ENCODE results near the gene EPS8L3.
"Not testable (repeated sequence)": the region's sequence is repeated elsewhere in the genome, so short reads cannot be mapped to it uniquely, and the experiment has no call there.

Gene EPS8L3

GRCh38 chr1:109722908-109723691 lies 40.6 kb downstream of the EPS8L3 start:
- ATAC-seq (replicated peaks) (no peak), DNase-seq (no peak)
- no peak overlapping the region for H3K27ac Mint-ChIP-seq
- H3K4me1 Mint-ChIP-seq (ENCODE audit: low read depth in 2 of 2), result no peaks in the 10 kb centered on the region
- no peak overlapping the region for H3K4me3 Mint-ChIP-seq
- peaks cover 11 to 24% of the 10 kb centered on the region in 2 donors for H3K27me3 Mint-ChIP-seq
- H3K9me3 Mint-ChIP-seq, result no peaks in the 10 kb centered on the region
- H3K36me3 Mint-ChIP-seq (ENCODE audit: insufficient read depth), result no peaks in the 10 kb centered on the region

- ATAC-seq (replicated peaks), result no peak
- no peak for DNase-seq
- Mint-ChIP-seq H3K4me1 (ENCODE audit: low read depth in 2 of 2) (no peaks in the 10 kb centered on the region), H3K27ac (no peak overlapping the region), H3K4me3 (no peak overlapping the region), H3K27me3 (peaks cover 17 to 28% of the 10 kb centered on the region in 2 donors), H3K36me3 (ENCODE audit: insufficient read depth) (no peaks in the 10 kb centered on the region), H3K9me3 (no peaks in the 10 kb centered on the region)
Measured at GRCh38 chr1:109721971-109722370, 41.8 kb downstream of the EPS8L3 start.

- Mint-ChIP-seq H3K4me1 (ENCODE audit: low read depth in 2 of 2) (no peaks in the 10 kb centered on the region), H3K36me3 (ENCODE audit: insufficient read depth) (no peaks in the 10 kb centered on the region), H3K27me3 (peaks cover 20 to 34% of the 10 kb centered on the region in 2 donors), H3K27ac (no peak overlapping the region), H3K4me3 (no peak overlapping the region), H3K9me3 (no peaks in the 10 kb centered on the region)
- ATAC-seq (replicated peaks), result no peak
- no peak for DNase-seq
Measured at GRCh38 chr1:109721042-109721441, 42.7 kb downstream of the EPS8L3 start.

GRCh38 chr1:109719337-109719837 lies 44.3 kb downstream of the EPS8L3 start:
- H3K36me3 Mint-ChIP-seq (ENCODE audit: insufficient read depth), result no peaks in the 10 kb centered on the region
- no peak overlapping the region for H3K27ac Mint-ChIP-seq
- H3K9me3 Mint-ChIP-seq, result no peaks in the 10 kb centered on the region
- no peak for ATAC-seq (replicated peaks)
- H3K27me3 Mint-ChIP-seq, result peaks cover 31 to 46% of the 10 kb centered on the region in 2 donors
- H3K4me1 Mint-ChIP-seq (ENCODE audit: low read depth in 2 of 2), result no peaks in the 10 kb centered on the region
- DNase-seq, result no peak
- no peak overlapping the region for H3K4me3 Mint-ChIP-seq

- H3K4me1 Mint-ChIP-seq (ENCODE audit: low read depth in 2 of 2), result no peaks in the 10 kb centered on the region
- H3K4me3 Mint-ChIP-seq, result no peak overlapping the region
- H3K9me3 Mint-ChIP-seq, result no peaks in the 10 kb centered on the region
- DNase-seq, result no peak
- no peak overlapping the region for H3K27ac Mint-ChIP-seq
- peaks cover 40 to 54% of the 10 kb centered on the region in 2 donors for H3K27me3 Mint-ChIP-seq
- no peak for ATAC-seq (replicated peaks)
- H3K36me3 Mint-ChIP-seq (ENCODE audit: insufficient read depth), result no peaks in the 10 kb centered on the region
Measured at GRCh38 chr1:109718495-109718894, 45.2 kb downstream of the EPS8L3 start.

GRCh38 chr1:109717729-109718128 lies 46.0 kb downstream of the EPS8L3 start:
- Mint-ChIP-seq H3K4me3 (no peak overlapping the region), H3K27me3 (peaks cover 44 to 60% of the 10 kb centered on the region in 2 donors), H3K9me3 (no peaks in the 10 kb centered on the region), H3K4me1 (ENCODE audit: low read depth in 2 of 2) (no peaks in the 10 kb centered on the region), H3K27ac (peak overlapping the region in 1 of 2 donors; percentile 2), H3K36me3 (ENCODE audit: insufficient read depth) (no peaks in the 10 kb centered on the region)
- no peak for DNase-seq
- ATAC-seq (replicated peaks), result no peak

GRCh38 chr1:109716570-109717090 lies 47.1 kb downstream of the EPS8L3 start:
- no peaks in the 10 kb centered on the region for H3K36me3 Mint-ChIP-seq (ENCODE audit: insufficient read depth)
- no peaks in the 10 kb centered on the region for H3K4me1 Mint-ChIP-seq (ENCODE audit: low read depth in 2 of 2)
- no peak overlapping the region for H3K4me3 Mint-ChIP-seq
- H3K27me3 Mint-ChIP-seq, result peaks cover 44 to 60% of the 10 kb centered on the region in 2 donors
- DNase-seq (no peak), ATAC-seq (replicated peaks) (no peak)
- H3K27ac Mint-ChIP-seq, result no peak overlapping the region
- no peaks in the 10 kb centered on the region for H3K9me3 Mint-ChIP-seq

- no peak overlapping the region for H3K4me3 Mint-ChIP-seq
- no peaks in the 10 kb centered on the region for H3K9me3 Mint-ChIP-seq
- H3K27me3 Mint-ChIP-seq, result peaks cover 44 to 57% of the 10 kb centered on the region in 2 donors
- H3K27ac Mint-ChIP-seq, result peak overlapping the region in 1 of 2 donors; percentile 46
- DNase-seq (no peak), ATAC-seq (replicated peaks) (no peak)
- no peaks in the 10 kb centered on the region for H3K36me3 Mint-ChIP-seq (ENCODE audit: insufficient read depth)
- H3K4me1 Mint-ChIP-seq (ENCODE audit: low read depth in 2 of 2), result no peaks in the 10 kb centered on the region
Measured at GRCh38 chr1:109716121-109716520, 47.6 kb downstream of the EPS8L3 start.

GRCh38 chr1:109714661-109715372 lies 48.9 kb downstream of the EPS8L3 start:
- ATAC-seq (replicated peaks), result no peak
- peaks cover 44 to 51% of the 10 kb centered on the region in 2 donors for H3K27me3 Mint-ChIP-seq
- DNase-seq, result no peak
- no peaks in the 10 kb centered on the region for H3K36me3 Mint-ChIP-seq (ENCODE audit: insufficient read depth)
- H3K27ac Mint-ChIP-seq, result no peak overlapping the region
- no peaks in the 10 kb centered on the region for H3K4me1 Mint-ChIP-seq (ENCODE audit: low read depth in 2 of 2)
- no peak overlapping the region for H3K4me3 Mint-ChIP-seq
- no peaks in the 10 kb centered on the region for H3K9me3 Mint-ChIP-seq

- Mint-ChIP-seq H3K9me3 (peaks cover 0 to 2% of the 10 kb centered on the region in 2 donors), H3K4me1 (ENCODE audit: low read depth in 2 of 2) (no peaks in the 10 kb centered on the region), H3K4me3 (no peak overlapping the region), H3K27me3 (peaks cover 44 to 51% of the 10 kb centered on the region in 2 donors), H3K27ac (no peak overlapping the region), H3K36me3 (ENCODE audit: insufficient read depth) (no peaks in the 10 kb centered on the region)
- ATAC-seq (replicated peaks) (no peak), DNase-seq (no peak)
Measured at GRCh38 chr1:109713636-109714035, 50.1 kb downstream of the EPS8L3 start.

GRCh38 chr1:109712321-109712864 lies 51.3 kb downstream of the EPS8L3 start:
- Mint-ChIP-seq H3K9me3 (peaks cover 2 to 8% of the 10 kb centered on the region in 2 donors), H3K27me3 (peaks cover 43 to 55% of the 10 kb centered on the region in 2 donors), H3K4me3 (no peak overlapping the region), H3K36me3 (ENCODE audit: insufficient read depth) (no peaks in the 10 kb centered on the region), H3K27ac (no peak overlapping the region), H3K4me1 (ENCODE audit: low read depth in 2 of 2) (no peaks in the 10 kb centered on the region)
- no peak for DNase-seq
- no peak for ATAC-seq (replicated peaks)

- not testable (repeated sequence) for H3K4me3 Mint-ChIP-seq; H3K4me1 Mint-ChIP-seq (ENCODE audit: low read depth in 2 of 2); H3K9me3 Mint-ChIP-seq; H3K27ac Mint-ChIP-seq; H3K36me3 Mint-ChIP-seq (ENCODE audit: insufficient read depth); DNase-seq; ATAC-seq (replicated peaks)
- peaks cover 46 to 55% of the 10 kb centered on the region in 2 donors for H3K27me3 Mint-ChIP-seq
Measured at GRCh38 chr1:109711593-109712320, 52.0 kb downstream of the EPS8L3 start, which contains the start of gene GSTM5. Gene GSTM5 (plus strand): TSS chr1:109712251. CDS start chr1:109712313, 62 bp downstream.

- not testable (repeated sequence) for H3K4me1 Mint-ChIP-seq (ENCODE audit: low read depth in 2 of 2); H3K4me3 Mint-ChIP-seq; H3K36me3 Mint-ChIP-seq (ENCODE audit: insufficient read depth); DNase-seq; H3K27ac Mint-ChIP-seq; ATAC-seq (replicated peaks); H3K9me3 Mint-ChIP-seq
- peaks cover 43 to 49% of the 10 kb centered on the region in 2 donors for H3K27me3 Mint-ChIP-seq
Measured at GRCh38 chr1:109709822-109710221, 53.9 kb downstream of the EPS8L3 start.

All from effector memory CD8-positive, alpha-beta T cell (primary cell).